GM19324 (cell line): Measurements from ENCODE around the gene UBE2D2.
A peak's percentile ranks its signal among the peaks of the same experiment; 100 is the strongest.
"Not testable (repeated sequence)": the region's sequence is repeated elsewhere in the genome, so short reads cannot be mapped to it uniquely, and the experiment has no call there.

Experiments
- ATAC-seq: cut with Tn5 transposase; IDR thresholded peaks from one replicate; pipeline ENCODE4 v1.9.1; 2021; ENCODE audit warnings: mild to moderate bottlenecking, moderate library complexity; ENCODE audit not compliant: unreplicated experiment, low FRiP score

UBE2D2 gene

DNA sequence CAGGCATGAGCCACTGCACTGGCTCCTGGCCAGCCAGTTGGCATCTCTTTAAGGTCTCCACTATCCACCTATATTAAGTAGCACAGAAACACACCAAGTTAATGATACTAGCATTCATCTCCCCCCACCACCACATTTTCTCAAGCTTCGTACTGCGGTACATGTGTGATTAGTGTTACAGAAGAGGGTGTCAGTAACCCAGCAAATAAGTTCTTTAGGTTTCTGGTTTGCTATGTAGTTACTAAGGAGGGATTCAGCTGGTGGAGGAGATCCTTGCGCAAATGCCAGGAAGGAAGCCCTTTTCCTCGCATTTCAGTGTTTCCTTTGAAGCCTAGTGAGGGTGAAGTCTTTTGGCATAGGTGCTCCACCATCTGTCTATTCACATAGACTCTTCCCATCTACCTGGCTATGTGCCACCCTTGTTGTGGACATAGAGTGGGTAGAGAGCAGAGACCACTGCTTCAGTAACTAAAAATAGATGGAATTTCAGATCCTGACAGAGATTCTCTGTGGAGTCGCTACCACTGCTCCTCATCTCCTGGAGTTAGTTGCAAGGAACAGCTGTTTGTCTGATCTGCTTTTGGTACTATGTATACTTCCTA lies 16.7 kb downstream of the UBE2D2 start:
- no peak for ATAC-seq

DNA sequence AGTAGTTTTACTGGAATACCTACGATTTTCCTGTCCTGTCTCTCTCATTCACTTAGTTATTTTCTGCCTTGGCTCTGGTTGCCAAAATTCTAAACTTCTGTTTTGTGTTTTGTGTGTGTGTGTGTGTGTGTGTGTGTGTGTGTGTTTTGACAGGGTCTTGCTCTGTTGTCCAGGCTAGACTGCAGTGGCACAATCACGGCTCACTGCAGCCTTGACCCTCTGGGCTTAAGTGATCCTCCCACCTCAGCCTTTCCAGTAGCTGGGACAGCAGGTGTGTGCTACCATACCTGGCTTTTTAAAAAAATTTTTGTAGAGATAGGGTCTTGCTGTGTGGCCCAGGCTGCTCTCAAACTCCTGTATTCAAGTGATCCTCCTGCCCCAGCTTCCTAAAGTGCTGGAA lies 17.2 kb downstream of the UBE2D2 start:
- no peak for ATAC-seq

DNA sequence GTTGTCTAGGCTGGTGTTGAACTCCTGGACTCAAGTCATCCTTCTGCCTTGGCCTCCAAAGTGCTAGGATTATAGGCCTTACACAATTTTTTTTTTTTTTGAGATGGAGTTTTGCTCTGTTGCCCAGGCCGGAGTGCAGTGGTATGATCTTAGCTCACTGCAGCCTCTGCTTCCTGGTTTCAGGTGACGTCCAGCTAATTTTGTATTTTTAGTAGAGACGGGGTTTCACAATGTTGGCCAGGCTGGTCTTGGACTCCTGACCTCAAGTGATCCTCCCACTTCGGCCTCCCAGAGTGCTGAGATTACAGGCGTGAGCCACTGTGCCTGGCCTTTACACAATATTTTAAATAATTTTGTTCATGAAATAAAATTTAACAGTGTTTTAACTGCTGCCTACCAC lies 21.0 kb downstream of the UBE2D2 start:
- not testable (repeated sequence) for ATAC-seq

DNA sequence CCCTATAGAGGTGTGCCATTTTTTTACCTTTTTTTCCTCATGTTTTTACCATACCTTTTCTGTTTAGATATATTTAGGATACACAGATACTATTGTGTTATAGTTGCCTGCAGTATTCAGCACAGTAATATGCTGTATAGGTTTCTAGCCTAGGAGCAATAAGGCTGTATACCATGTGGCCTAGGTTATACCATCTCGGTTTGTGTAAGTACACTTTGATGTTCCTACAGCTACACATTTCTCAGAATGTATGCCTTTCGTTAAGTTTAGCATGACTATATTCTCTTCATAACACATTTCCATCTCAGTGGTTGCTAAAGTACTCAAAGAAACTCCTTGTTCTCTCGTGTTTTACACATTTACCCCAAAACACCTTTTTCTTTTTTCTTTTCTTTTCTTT lies 23.0 kb downstream of the UBE2D2 start:
- no peak for ATAC-seq

DNA sequence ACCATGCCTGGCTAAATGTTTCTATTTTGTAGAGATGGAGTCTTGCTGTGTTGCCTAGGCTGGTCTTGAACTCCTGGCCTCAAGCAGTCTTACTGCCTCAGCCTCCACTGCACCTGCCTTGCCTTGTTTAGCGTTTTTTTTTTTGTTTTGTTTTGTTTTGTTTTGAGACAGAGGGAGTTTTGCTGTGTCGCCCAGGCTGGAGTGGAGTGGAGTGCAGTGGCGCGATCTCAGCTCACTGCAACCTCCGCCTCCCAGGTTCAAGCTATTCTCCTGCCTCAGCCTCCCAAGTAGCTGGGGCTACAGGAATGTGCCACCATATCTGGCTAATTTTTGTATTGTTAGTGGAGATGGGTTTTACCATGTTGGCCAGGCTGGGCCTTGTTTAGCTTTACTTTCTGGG lies 27.0 kb downstream of the UBE2D2 start:
- ATAC-seq = not testable (repeated sequence)

DNA sequence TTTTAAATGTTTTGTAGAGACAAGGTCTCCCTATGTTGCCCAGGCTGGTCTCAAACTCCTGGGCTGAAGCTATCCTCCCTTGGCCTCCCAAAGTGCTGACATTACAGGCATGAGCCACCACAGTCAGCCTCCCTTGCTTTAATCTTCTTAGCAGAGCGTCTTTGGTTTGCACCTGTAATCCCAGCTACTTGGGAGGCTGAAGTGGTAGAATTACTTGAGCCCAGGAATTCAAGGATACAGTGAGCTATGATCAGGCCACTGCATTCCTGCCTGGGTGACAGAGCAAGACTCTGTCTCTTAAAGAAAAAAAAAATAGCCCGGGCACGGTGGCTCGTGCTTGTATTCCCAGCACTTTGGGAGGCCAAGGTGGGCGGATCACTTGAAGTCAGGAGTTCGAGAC lies 27.8 kb downstream of the UBE2D2 start:
- no peak for ATAC-seq

DNA sequence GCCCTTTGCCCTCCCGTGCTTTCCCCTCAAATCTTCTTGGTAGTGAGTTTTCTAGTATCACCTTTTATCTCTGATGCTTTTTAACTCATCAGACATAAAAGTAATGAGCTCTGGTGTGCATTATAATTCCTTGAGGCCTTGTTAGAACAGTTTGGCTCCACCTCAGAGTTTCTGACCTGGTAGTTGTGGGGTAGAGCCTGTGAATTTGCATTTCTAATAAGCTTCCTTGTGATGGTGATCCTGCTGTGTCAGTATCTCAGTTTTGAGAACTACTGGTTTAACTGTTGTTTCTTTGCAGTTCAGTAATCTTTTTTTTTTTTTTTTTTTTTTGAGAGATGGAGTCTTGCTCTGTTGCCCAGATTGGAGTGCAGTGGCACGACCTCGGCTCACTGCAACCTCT lies 31.1 kb downstream of the UBE2D2 start:
- peak; percentile 41 for ATAC-seq

DNA sequence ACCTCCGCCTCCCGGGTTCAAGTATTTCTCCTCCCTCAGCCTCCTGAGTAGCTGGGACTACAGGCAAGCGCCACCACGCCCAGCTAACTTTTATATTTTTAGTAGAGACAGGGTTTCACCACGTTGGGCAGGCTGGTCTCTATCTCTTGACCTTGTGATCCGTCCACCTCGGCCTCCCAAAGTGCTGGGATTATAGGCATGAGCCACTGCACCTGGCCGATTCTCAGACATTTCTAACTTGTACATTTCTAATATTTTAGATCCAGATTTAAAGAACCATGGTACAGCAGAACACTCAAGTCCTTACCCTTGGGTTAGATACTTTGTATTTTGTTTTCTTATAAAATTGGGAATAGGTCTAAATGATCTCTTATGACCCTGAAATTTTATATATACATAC lies 31.9 kb downstream of the UBE2D2 start:
- not testable (repeated sequence) for ATAC-seq

DNA sequence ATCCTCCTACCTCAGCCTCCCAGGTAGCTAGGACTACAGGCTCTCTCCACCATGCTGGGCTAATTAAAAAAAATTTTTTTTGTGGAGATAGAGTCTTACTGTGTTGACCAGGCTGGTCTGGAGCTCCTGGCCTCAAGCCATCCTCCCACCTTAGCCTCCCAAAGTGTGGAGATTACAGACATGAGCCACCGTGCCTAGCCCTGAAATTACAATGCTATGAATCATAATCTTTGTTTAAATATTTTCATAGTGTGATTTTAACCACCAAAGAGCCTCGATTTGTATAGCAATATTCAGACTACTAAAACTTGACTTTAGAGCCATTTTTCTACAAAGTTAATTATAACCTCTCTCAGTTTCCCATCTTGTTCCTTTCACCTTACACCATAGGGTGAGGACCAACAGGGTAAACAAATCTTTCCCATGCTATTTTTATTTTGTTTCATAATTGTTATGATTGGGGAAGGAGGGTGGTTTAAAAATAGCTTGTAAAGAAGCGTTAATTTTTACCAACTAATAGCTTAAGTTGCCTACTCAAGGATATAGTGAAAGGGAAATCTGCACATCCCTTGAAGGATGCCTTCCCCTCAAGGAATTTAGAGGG lies 32.7 kb downstream of the UBE2D2 start:
- no peak for ATAC-seq

DNA sequence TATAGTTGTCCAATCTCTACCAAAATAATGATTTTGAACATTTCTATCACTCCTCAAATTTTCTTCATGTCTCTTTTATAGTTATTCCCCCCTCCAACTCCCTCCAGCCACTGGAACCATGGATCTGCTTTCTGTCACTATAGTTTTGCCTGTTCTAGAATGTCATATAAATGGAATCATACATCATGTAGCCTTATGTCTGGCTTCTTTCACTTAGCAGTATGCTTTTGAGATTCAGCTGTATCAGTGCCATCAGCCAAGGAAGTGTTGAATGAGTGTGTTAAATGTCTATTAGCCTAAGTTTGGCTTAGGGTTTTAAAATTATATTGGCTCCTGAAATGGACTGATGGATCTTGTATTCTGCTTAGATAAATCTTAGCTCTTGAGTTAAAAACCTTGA lies 36.0 kb downstream of the UBE2D2 start:
- ATAC-seq = no peak

DNA sequence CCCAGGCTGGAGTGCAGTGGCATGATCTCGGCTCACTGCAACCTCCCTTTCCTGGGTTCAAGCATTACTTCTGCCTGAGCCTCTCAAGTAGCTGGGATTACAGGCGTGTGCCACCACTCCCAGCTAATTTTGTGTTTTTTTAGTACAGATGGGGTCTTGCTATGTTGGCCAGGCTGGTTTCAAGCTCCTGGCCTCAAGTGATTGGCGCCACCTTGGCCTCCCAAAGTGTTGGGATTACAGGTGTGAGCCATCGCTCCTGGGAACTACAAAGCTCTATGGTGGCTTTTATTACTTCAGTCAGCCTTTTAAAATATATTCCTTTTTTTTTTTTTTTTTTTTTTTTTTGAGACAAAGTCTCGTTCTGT lies 37.4 kb downstream of the UBE2D2 start:
- ATAC-seq = not testable (repeated sequence)

DNA sequence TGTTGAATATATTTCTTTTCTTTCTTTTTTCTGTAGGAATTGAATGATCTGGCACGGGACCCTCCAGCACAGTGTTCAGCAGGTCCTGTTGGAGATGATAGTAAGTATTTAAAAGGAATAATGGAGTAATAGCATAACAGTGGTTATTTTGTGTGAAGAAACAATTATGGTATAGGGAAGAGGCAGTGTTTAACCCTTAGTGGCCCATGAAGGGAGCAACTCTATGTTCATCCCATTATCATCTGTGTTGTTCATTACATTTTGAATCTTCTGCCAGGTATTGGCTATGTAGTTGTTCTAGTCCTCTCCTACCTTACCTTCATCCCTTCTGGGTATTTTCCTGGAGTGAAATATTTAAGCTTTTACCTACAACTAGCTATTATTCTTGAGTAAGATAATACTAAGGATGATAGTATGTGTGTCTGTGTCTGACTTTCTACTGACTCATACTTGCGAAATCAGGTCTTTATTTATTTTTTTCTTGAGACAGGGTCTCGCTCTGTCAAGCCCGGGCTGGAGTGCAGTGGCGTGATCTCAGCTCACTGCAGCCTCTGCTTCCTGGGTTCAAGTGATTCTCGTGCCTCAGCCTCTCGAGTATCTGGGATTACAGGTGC lies 39.3 kb downstream of the UBE2D2 start:
- no peak for ATAC-seq

DNA sequence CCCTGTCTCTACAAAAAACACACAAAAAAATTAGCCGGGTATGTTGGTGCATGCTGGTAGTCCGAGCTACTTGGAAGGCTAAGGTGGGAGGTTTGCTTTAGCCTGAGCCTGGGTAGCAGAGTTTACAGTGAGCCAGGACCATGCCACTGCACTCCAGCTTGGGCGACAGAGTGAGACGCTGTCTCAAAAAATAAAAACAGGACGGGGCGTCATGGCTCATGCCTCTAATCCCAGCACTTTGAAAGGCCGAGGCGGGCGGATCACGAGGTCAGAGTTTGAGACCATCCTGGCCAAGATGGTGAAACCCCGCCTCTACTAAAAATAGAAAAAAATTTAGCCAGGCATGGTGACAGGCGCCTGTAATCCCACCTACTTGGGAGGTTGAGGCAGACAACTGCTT lies 40.3 kb downstream of the UBE2D2 start:
- no peak for ATAC-seq

DNA sequence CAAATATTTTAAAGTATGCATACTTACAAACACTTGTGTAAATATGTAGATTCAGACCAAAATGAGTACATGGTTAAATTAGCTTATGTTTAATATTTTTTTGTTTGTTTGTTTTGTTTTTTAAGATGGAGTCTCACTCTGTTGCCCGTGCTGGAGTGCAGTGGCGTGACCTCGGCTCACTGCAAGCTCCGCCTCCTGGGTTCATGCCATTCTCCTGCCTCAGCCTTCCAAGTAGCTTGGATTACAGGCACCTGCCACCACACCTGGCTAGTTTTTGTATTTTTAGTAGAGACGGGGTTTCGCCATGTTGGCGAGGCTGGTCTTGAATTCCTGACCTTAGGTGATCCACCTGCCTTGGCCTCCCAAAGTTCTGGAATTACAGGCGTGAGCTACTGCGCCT lies 40.8 kb downstream of the UBE2D2 start:
- ATAC-seq = not testable (repeated sequence)

DNA sequence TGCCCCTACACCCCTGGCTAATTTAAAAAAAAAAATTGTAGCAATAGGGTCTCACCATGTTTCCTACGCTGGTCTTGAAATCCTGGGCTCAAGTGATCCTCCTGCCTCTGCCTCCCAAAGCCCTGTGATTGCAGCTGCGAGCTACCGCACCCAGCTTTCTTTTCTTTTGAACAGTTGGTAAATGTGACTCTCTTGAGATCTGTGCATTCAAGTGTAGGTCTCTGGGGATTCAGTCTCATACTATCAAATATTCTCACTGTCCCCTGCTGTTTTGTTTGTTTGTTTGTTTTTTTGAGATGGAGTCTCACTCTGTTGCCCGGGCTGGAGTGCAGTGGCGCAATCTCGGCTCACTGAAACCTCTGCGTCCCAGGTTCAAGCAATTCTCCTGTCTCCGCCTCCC lies 44.7 kb downstream of the UBE2D2 start:
- no peak for ATAC-seq

DNA sequence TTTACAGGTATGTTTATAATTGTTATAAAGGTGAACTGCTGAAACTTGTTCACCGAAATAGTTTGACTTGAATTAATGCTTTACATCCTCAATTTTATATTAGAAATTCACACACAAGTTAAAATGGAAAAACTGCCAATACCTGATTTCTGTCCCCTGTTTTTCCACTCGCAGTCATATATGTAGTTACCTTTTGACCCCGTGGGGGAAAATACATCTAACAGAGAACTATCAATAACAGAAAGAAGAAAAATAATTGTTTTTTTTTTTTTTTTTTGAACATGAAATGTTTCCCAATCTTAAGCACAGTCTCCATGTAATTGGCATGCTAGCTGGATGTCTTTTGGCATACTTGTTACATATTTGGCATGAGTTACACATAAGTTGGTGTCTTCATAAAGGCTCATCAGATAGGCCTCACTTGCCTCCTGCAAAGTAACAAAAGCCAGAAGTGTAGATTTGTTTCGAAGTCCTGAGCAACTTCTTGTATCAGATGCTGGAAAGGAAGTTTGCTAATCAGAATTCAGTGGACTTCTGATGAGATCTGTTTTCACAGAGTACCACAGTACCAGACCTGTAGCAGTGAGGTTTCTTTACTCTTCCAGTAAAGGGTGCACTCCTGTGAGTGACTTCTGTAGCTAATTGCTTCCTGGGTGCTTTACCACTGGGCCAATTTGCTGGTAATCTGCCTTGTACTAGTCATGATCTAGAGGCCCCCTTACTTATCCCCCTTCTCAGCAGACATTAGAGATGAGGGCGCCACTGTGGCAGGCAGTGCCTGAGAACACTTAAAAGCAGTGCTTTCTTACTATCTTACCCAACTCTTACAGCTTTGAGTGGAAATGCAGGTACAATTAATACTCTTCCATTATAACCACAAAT lies 50.8 kb downstream of the UBE2D2 start:
- no peak for ATAC-seq

DNA sequence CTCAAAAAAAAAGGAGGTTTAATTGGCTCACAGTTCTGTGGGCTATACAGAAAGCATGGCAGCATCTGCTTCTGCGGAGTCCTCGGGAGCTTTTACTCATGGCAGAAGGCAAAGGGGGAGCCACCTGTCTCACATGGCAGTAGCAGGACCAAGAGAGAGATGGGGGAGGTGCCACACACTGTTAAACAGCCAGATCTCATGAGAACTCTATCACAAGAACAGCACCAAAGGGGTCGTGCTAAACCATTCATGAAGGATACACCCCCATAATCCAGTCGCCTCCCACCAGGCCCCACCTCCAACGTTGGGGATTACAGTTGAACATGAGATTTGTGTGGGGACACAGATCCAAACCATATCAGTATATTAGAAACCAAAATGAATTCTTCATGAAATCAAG lies 58.7 kb downstream of the UBE2D2 start:
- ATAC-seq = no peak

DNA sequence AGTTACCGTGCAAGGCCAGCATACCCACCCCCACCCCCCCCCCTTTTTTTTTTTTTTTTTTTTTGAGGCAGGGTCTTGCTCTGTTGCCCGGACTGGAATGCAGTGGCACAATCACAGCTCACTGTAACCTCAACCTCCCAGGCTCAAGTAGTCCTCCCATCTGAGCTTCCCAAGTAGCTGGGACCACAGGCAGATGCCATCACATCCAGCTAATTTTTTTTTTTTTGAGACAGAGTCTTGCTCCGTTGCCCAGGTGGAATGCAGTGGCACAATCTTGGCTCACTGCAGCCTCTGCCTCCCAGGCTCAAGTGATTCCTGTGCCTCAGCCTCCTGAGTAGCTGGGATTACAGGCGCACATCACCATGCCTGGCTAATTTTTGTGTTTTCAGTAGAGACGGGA lies 64.3 kb downstream of the UBE2D2 start:
- not testable (repeated sequence) for ATAC-seq

DNA sequence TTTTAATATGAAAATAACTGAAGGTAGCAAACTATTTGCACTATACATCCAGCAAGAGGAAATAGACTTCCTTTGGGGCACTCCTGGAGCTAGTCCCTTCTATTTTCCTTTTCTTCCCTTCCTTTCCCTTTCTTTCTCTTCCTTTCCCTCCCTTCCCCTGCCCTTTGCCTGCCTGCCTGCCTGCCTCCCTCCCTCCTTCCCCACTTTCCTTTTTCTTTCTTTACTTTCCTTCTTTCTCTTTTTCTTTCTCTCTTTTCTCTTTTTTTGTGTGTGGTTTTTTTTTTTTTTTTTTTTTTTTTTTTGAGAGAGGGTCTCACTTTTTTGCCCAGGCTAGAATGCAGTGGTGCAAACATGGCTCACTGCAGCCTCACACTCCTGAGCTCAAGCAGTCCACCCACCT lies 69.7 kb downstream of the UBE2D2 start:
- ATAC-seq = no peak

DNA sequence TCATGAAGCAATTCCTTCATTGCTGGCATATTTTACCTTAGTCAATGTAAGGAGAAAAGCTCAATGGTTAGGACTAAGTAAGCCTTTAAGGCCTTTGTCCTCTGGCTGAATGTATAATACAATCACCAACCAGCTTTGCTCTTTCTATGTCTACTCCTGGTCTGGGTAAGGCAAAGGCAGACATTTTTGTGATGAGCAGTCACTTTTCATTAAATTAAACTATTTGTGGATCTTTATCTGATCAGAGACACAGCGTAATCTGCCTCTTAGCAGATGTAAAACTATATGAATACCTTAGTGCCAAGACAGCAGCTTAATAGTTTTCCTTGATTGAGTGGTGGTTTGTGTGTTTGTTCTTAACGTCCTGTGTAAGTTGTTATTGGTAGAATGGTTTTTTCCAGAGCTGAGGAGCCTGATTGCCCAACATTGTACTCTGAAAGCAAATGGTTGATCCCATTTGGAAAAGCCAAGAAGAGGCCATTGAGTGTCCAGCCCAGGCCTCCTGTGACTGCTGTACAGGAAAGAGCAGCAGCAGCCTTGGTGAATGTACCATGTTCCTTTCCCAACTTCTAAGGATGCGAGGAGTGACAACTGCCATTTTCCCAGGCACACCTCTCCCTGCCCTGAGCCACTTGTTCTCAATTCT lies 70.5 kb downstream of the UBE2D2 start:
- no peak for ATAC-seq
